SK-N-SH (cell line): ENCODE data around the gene PHACTR3. TPM values are rescaled to one million over a fixed set of nuclear protein-coding genes. Genes with fewer than 3 reads are reported as not detected.

ENCODE experiments used
- CTCF ChIA-PET: fragments of 300-600, 350-600 bp; formaldehyde crosslinking; extraction: SDS; loops from one replicate; lab custom pipeline; 2021; lab: Yijun Ruan, JAX
- POLR2A ChIA-PET: fragments of 350-600 bp; sonication (Branson Sonifier 250); formaldehyde crosslinking; extraction: SDS; loops from one replicate; lab custom pipeline; 2020; ENCODE audit warnings: antibody characterized with exemption, inconsistent platforms; lab: Yijun Ruan, JAX
- DNase-seq: peaks from one replicate; pipeline ENCODE4 v3.0.0; 2012
- H2AFZ ChIP-seq: fragments of 200-600 bp; sonication (generic); 2 replicates; pipeline ENCODE4 v1.8.1; 2016; ENCODE audit warnings: antibody characterized with exemption, mild to moderate bottlenecking, low read depth
- H3F3A ChIP-seq: fragments of 200-600 bp; sonication (generic); replicated peaks from 2 replicates; pipeline ENCODE3; 2016; ENCODE audit warnings: antibody characterized with exemption, mild to moderate bottlenecking; ENCODE audit not compliant: insufficient read depth
- H3K27ac ChIP-seq, 2 experiments: fragments of 200-500 bp in 1 of 2; fragments of 200-600 bp in 1 of 2; sonication (Bioruptor generic) in 1 of 2; sonication (generic), shearing (Covaris generic) in 1 of 2; 2 replicates each; pipeline versions ENCODE4 v1.5.1 to v1.6.1; 2014 to 2016; ENCODE audit warnings: low read depth in 2 of 2, inconsistent platforms in 1 of 2, low read length in 1 of 2, mild to moderate bottlenecking in 1 of 2, mixed read lengths in 1 of 2
- H3K27me3 ChIP-seq: fragments of 200-600 bp; sonication (generic), shearing (Covaris generic); 2 replicates; pipeline ENCODE4 v1.6.1; 2016; ENCODE audit warnings: mixed run types; ENCODE audit not compliant: insufficient read depth
- H3K36me3 ChIP-seq, 2 experiments: fragments of 200-500 bp in 1 of 2; fragments of 200-600 bp in 1 of 2; sonication (Bioruptor generic) in 1 of 2; sonication (generic) in 1 of 2; replicated peaks in 1 of 2; 2 replicates each; pipeline versions ENCODE3 to v1.5.1; 2014 to 2016; ENCODE audit warnings: low read length in 1 of 2, mild to moderate bottlenecking in 1 of 2; ENCODE audit not compliant: insufficient read depth in 2 of 2, control insufficient read depth in 1 of 2
- H3K4me1 ChIP-seq, 2 experiments: fragments of 200-500 bp in 1 of 2; fragments of 200-600 bp in 1 of 2; sonication (Bioruptor generic) in 1 of 2; sonication (generic), shearing (Covaris generic) in 1 of 2; 2 replicates each; pipeline versions ENCODE4 v1.5.1 to v1.6.1; 2014 to 2016; ENCODE audit warnings: low read depth in 1 of 2, low read length in 1 of 2, mixed run types in 1 of 2; ENCODE audit not compliant: insufficient read depth in 2 of 2, control insufficient read depth in 1 of 2
- H3K4me2 ChIP-seq: fragments of 200-600 bp; sonication (generic), shearing (Covaris generic); 2 replicates; pipeline ENCODE4 v1.6.1; 2017; ENCODE audit warnings: mixed run types
- H3K4me3 ChIP-seq, 2 experiments: fragments of 200-500 bp in 1 of 2; fragments of 200-600 bp in 1 of 2; sonication (Bioruptor generic) in 1 of 2; sonication (generic), shearing (Covaris generic) in 1 of 2; 2 replicates each; pipeline versions ENCODE4 v1.5.1 to v1.8.1; 2014 to 2016; ENCODE audit warnings: low read depth in 2 of 2, inconsistent platforms in 1 of 2, low read length in 1 of 2, mild to moderate bottlenecking in 1 of 2, mixed read lengths in 1 of 2, moderate library complexity in 1 of 2
- H3K79me2 ChIP-seq: fragments of 200-600 bp; sonication (generic); 2 replicates; pipeline ENCODE4 v1.8.1; 2017; ENCODE audit warnings: mild to moderate bottlenecking; ENCODE audit not compliant: insufficient read depth
- H3K9ac ChIP-seq: fragments of 200-600 bp; sonication (generic); 2 replicates; pipeline ENCODE4 v1.6.1; 2017; ENCODE audit warnings: mixed run types
- H3K9me2 ChIP-seq: fragments of 200-600 bp; sonication (generic); 2 replicates; pipeline ENCODE4 v1.6.1; 2017; ENCODE audit warnings: mixed run types
- H3K9me3 ChIP-seq: fragments of 200-600 bp; sonication (generic); 2 replicates; pipeline ENCODE4 v1.6.1; 2017; ENCODE audit warnings: mixed run types, mild to moderate bottlenecking, moderate library complexity
- H4K20me1 ChIP-seq: fragments of 200-600 bp; sonication (generic); 2 replicates; pipeline ENCODE4 v1.6.1; 2017; ENCODE audit warnings: mild to moderate bottlenecking, mixed run types; ENCODE audit not compliant: insufficient read depth
- CTCF ChIP-seq: fragments of 200-600 bp; sonication (generic); IDR thresholded peaks from 2 replicates; pipeline ENCODE4 v1.6.1; 2017; ENCODE audit warnings: antibody characterized with exemption, mild to moderate bottlenecking, moderate library complexity
- ELF1 ChIP-seq: IDR thresholded peaks from 2 replicates; pipeline ENCODE4 v1.4.0; 2012
- FOSL2 ChIP-seq: IDR thresholded peaks from 2 replicates; pipeline ENCODE4 v1.4.0; 2012; ENCODE audit warnings: low read depth, mild to moderate bottlenecking, moderate library complexity, borderline replicate concordance
- MEF2A ChIP-seq: IDR thresholded peaks from 2 replicates; pipeline ENCODE4 v1.4.0; 2012; ENCODE audit warnings: low read depth, borderline replicate concordance
- MXI1 ChIP-seq: IDR thresholded peaks from 2 replicates; pipeline ENCODE4 v1.6.1; 2012; ENCODE audit warnings: mild to moderate bottlenecking, low read depth, low read length, improper control_type of control experiment
- NRF1 ChIP-seq: IDR thresholded peaks from 2 replicates; pipeline ENCODE4 v1.6.1; 2012; ENCODE audit warnings: low read depth, mild to moderate bottlenecking, low read length
- PBX3 ChIP-seq: IDR thresholded peaks from 2 replicates; pipeline ENCODE4; 2012
- RCOR1 ChIP-seq: fragments of 150-350 bp; IDR thresholded peaks from 2 replicates; pipeline ENCODE4 v1.6.1; 2017; ENCODE audit warnings: antibody characterized with exemption, low read length
- SIN3A ChIP-seq: IDR thresholded peaks from 2 replicates; pipeline ENCODE4 v1.6.1; 2012; ENCODE audit warnings: low read depth, mild to moderate bottlenecking, low read length, moderate library complexity, borderline replicate concordance
- SMC3 ChIP-seq: IDR thresholded peaks from 2 replicates; pipeline ENCODE4 v1.6.1; 2012; ENCODE audit warnings: low read depth, low read length, improper control_type of control experiment
- TCF12 ChIP-seq: IDR thresholded peaks from 2 replicates; pipeline ENCODE4 v1.4.0; 2012
- TEAD4 ChIP-seq: IDR thresholded peaks from 2 replicates; pipeline ENCODE4 v1.4.0; 2012; ENCODE audit warnings: mild to moderate bottlenecking, borderline replicate concordance; ENCODE audit not compliant: insufficient read depth
- USF1 ChIP-seq: IDR thresholded peaks from 2 replicates; pipeline ENCODE4 v1.4.0; 2012; ENCODE audit warnings: low read depth, borderline replicate concordance
- USF2 ChIP-seq: fragments of 150-350 bp; IDR thresholded peaks from 2 replicates; pipeline ENCODE4 v1.6.1; 2017; ENCODE audit warnings: antibody characterized with exemption, low read length, low read depth, borderline replicate concordance
- YY1 ChIP-seq: IDR thresholded peaks from 2 replicates; pipeline ENCODE4 v1.4.0; 2012; ENCODE audit warnings: low read depth, mild to moderate bottlenecking
- WGBS: methylation state at CpG from one replicate; pipeline ENCODE4 v1.1.6; 2017; ENCODE audit warnings: low lambda C conversion rate; 5-methylcytosine and 5-hydroxymethylcytosine counted together
- polyA plus RNA-seq, 3 experiments: library from polyadenylated mRNA; depleted of rRNA; stranded (reverse); fragments of >200 nt; gene quantifications; 2 replicates each; pipeline ENCODE4 v1.2.3, GENCODE V29; 2012

PHACTR3 gene
- polyA plus RNA-seq, 1 of the 3 experiments (the other 2 are of a cell fraction): 0.10 TPM

- H3F3A ChIP-seq: no peaks in the 10 kb centered on the region
- WGBS: 51% methylated on average over 16 of the region's 16 CpGs
- no peaks in the 10 kb centered on the region for H3K79me2 ChIP-seq
- H3K9me3 ChIP-seq: no peaks in the 10 kb centered on the region
- TF ChIP-seq USF1 (no peak), MXI1 (no peak), TEAD4 (no peak), FOSL2 (no peak), MEF2A (no peak), YY1 (no peak), USF2 (no peak), ELF1 (no peak), PBX3 (no peak), SIN3A (no peak), CTCF (no peak), RCOR1 (no peak), SMC3 (no peak), TCF12 (no peak), NRF1 (no peak)
- ChIA-PET CTCF (interaction anchor here (1.1 to 7.7 kb wide), 6 partner anchors 12 to 187 kb away, joined by 3 to 170 read pairs (median 12); partner anchors contain the start of genes FAM217B and PPP1R3D), POLR2A (no interaction called here)
- no peak for DNase-seq
- H3K9ac ChIP-seq: no peak overlapping the region
- H2AFZ ChIP-seq: no peak overlapping the region
- no peaks in the 10 kb centered on the region; a peak in 1 of 4 replicates for H3K4me1 ChIP-seq
- H3K27me3 ChIP-seq: no peaks in the 10 kb centered on the region
- no peak overlapping the region for H3K27ac ChIP-seq
- H4K20me1 ChIP-seq: no peaks in the 10 kb centered on the region
- H3K4me3 ChIP-seq: no peak overlapping the region
- no peak overlapping the region for H3K4me2 ChIP-seq
- no peaks in the 10 kb centered on the region for H3K36me3 ChIP-seq
- no peaks in the 10 kb centered on the region for H3K9me2 ChIP-seq
Observed at GRCh38 chr20:59784791-59785668, 180.7 kb downstream of the PHACTR3 start.
